GM12864 (cell line): ENCODE results near the gene ENHO.

Experiments
- DNase-seq: peaks from one replicate; pipeline ENCODE4 v3.0.0-alpha.2; 2011; ENCODE audit warnings: low read depth
- H3K4me3 ChIP-seq: 2 replicates; pipeline ENCODE4 v1.5.1; 2011; ENCODE audit warnings: mild to moderate bottlenecking, low read depth, low read length, control low read depth
- CTCF ChIP-seq: IDR thresholded peaks from 2 replicates; pipeline ENCODE4 v1.5.1; 2011; ENCODE audit warnings: low read depth, mild to moderate bottlenecking, moderate library complexity, low read length, control low read depth, inconsistent platforms; ENCODE audit errors: missing control alignments

The ENHO gene

GRCh38 chr9:34522971-34523797 lies at the start of gene ENHO:
TSS of gene ENHO (minus strand) at chr9:34522990. CDS start at chr9:34521695, 1,295 bp downstream.
- no peak for DNase-seq
- TF ChIP-seq CTCF = no peak
- H3K4me3 ChIP-seq = no peak within 1 kb of the TSS; the same call in 1 of the 2 replicates

- DNase-seq = no peak
- TF ChIP-seq CTCF = no peak
- no peak overlapping the region for H3K4me3 ChIP-seq
These were observed 49.3 kb upstream of the ENHO start for GRCh38 chr9:34572092-34572491.

GRCh38 chr9:34571481-34571810 lies 48.7 kb upstream of the ENHO start:
- TF ChIP-seq CTCF = no peak
- DNase-seq = no peak
- no peak overlapping the region for H3K4me3 ChIP-seq

GRCh38 chr9:34570809-34571480 lies 48.2 kb upstream of the ENHO start:
- no peak for DNase-seq
- TF ChIP-seq CTCF = no peak
- no peak overlapping the region for H3K4me3 ChIP-seq

- no peak for TF ChIP-seq CTCF
- DNase-seq = no peak
- no peak overlapping the region for H3K4me3 ChIP-seq
These were observed 47.6 kb upstream of the ENHO start for GRCh38 chr9:34570376-34570775.

- no peak for TF ChIP-seq CTCF
- no peak overlapping the region for H3K4me3 ChIP-seq
- no peak for DNase-seq
These were observed 46.0 kb upstream of the ENHO start for GRCh38 chr9:34568774-34569173.
